NCI-H226 (cell line): Measurements from ENCODE around the gene MZB1.
"Not testable (repeated sequence)": the region's sequence is repeated elsewhere in the genome, so short reads cannot be mapped to it uniquely, and the experiment has no call there.

Source experiments
- DNase-seq: peaks from one replicate; pipeline ENCODE4 v3.0.0-alpha.2; 2015

MZB1 gene

GRCh38 chr5:139391570-139392323 lies 2.0 kb upstream of the MZB1 start:
- peak; percentile 88 for DNase-seq

- DNase-seq = no peak
These were observed 1.2 kb upstream of the MZB1 start for GRCh38 chr5:139390639-139391569.

DNA sequence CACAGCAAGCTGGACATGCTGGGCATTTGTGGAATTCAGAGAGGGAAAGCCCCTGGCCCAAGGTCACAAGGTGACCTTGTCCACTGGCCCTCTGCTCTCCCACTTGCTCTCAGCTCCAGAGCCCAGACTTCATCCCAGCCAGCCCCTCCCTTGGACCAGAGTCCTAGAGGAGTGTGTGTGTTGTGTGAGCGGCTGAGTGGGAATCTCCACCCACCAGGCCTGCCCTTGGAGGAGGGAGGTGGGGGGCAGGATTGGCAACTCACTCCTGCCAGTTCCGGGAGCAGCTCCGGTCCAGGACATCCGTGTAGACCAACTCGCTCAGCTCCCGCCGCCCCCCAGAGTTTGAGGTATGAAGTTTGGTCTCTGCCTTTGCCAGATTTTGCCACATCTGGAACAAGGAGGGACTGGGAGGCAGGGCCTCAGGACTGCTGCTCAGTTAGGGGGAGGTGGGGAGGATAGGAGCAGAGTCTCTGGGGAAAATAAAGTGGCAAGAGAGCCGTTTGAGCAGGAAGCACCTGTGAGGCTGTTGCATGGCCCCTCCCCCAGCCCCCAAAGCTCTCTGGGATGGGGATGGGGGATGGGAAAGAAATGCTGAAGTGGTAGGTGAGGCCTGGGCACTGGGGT lies 1.4 kb downstream of the MZB1 start:
- DNase-seq = peak; percentile 29

DNA sequence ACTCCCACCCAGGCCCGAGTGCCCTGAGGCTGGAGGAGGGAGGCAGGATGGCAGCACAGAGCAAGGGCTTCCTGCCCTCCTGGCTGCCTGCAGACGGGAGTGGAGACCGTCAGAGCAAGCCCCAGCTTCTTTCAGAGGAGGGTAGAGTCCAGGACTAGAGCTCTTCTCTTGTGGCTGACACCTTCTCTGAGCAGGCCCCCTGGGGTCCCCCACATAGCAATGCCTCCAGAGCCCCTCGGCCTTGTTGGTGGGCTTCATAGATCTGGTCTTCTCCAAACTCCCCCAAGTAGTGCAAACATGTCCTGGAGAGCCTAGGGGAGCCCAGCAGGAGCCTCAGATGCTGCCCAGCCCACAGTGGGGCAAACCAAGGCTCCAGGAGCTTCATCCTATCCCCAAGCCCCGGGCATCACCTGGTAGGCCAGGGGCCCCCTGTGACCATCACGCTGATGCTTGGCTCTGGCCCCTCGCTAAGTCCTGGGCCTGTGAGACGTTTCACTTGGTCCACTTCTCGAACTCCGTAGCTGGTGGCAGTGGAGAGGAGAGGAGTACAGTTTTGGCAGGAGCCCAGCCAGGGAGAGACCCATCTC lies 2.0 kb downstream of the MZB1 start:
- peak; percentile 7 for DNase-seq

- not testable (repeated sequence) for DNase-seq
These were observed 2.8 kb downstream of the MZB1 start for GRCh38 chr5:139386956-139387355.

DNA sequence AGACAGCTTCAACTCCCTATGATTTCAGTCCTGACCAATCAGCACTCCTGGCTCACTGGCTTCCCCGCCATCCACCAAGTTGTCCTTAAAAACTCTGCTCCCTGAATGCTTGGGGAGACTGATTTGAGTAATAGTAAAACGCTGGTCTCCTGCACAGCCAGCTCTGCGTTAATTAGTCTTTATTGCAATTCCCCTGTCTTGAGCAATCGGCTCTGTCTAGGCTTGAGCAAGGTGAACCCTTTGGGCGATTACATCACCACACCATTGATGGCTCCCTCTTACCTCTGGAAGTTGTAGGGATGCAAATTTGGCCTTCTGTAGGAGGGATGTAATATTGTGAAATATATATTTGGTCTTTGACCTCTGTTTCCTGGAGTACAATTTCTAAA lies 3.7 kb downstream of the MZB1 start:
- no peak for DNase-seq

GRCh38 chr5:139385061-139386049 lies 4.4 kb downstream of the MZB1 start:
- no peak for DNase-seq

- DNase-seq = no peak
These were observed 5.1 kb downstream of the MZB1 start for GRCh38 chr5:139384591-139385051.

- no peak for DNase-seq
These were observed 5.6 kb downstream of the MZB1 start for GRCh38 chr5:139383993-139384590.

GRCh38 chr5:139383275-139383992 lies 6.3 kb downstream of the MZB1 start, which contains the start of gene SLC23A1:
SLC23A1 (minus strand) TSS chr5:139383297; CDS start chr5:139383253, 44 bp downstream.
- DNase-seq = no peak

DNA sequence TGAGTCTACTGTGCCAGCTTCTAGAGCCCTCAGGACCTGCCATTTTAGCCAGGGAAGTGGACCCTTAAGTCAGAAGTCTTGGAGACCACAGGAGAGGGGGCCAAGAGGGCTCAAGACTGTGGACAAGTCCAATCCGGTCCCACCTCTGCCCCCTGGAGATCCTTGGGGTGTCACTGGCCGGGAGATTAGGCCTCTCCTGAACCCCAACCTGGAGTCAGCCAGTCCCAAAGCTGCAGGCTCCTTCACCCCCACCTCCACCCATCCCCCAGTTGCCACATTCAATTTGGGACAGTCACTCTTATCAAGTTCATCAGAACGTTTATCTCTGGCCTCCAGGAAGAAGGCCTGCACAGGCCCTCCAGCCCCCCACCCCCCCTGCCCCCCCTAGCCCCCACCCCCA lies 6.9 kb downstream of the MZB1 start:
- no peak for DNase-seq

GRCh38 chr5:139381837-139382761 lies 7.6 kb downstream of the MZB1 start:
- no peak for DNase-seq

DNA sequence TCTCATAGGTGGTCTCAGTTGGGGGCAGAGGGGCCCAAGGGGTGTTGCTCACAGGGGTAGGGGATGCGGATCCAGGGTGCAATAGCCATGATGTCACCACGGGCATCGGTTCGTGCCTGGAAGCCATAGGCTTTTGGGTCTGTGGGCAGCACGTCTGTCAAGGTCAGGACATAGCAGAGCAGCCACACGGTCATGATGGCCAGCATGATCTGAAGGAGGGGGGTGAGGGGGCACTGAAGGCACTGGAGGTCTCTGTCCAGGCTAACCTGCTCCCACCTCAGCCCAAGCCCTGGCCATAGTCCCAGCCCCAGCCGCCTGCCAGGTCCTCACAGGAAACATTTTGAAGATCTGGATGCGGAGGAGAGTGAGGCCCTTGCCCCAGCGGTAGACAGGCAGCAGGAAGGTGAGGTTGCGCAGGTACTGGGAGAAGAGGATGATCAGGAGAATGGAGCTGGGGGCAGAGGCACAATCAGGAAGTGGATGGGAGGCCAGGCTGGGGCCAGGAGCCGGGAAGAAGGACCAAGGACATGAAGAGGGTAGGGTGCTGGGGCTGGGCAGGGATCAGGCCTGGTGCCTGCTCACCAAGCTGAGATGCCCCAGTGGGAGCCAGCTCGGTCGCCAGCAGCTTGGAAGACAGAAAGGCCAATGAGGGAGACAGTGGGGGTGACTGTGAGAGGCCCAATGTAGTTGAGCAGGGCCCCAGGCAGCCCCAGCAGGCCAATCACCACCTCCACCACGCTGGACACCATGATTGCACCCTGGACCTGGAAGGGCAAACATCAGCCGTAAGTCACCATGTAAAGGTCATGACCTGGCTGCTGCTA lies 9.9 kb downstream of the MZB1 start:
- no peak for DNase-seq

- DNase-seq = no peak
These were observed 10.8 kb downstream of the MZB1 start for GRCh38 chr5:139378941-139379361.

DNA sequence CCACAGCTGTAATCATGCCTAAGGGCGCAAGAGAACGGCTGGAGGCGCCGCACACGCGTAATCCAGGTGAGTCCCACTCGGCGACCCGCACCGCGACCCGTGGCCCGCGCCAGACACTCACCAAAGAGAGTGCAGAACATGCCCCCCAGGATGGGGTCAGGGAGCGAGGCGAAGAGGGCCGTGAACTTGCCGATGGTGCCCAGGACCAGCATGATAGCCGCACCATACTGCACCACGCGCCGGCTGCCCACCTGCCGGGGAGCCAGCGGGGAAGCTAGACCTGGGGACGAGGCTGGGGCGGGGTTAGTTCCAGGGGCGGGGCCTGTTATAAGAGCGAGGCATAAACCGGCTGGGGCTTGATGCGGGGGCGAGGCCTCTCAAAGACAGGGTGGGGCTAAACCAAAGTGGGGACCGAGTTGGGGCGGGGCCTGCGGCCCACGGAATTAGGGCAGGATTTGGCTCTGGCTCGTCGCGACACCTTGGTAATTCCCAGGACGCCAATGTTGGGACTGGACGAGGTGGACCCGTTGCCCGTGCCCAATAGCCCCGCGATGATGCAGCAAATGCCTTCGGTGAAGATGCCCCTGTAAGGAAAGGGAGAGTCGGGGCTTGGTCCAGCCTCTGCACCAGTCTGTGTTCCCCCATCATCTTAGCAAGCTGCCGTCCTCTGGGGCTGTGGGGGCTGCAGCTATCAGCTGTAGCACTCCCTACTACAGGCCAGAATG lies 11.4 kb downstream of the MZB1 start:
- no peak for DNase-seq

DNA sequence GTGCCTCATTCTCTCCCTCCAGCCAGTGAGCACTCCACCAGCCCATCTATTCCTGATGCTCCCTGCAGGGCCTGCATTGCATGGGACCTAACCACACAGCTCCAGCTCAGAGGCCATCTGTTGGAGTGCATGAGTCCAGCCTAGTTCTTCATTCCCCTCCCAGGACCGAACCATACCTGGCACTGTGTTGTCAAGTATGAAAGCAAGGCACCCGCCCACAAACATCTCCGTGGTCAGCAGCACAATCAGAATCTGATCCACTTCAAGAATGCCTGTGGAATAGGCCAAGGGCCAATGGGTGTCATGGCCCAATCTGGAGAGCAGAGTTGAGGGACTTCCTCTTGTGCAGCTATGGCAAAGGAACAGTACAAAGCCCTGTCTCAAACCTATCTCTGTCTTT lies 12.5 kb downstream of the MZB1 start:
- no peak for DNase-seq

DNA sequence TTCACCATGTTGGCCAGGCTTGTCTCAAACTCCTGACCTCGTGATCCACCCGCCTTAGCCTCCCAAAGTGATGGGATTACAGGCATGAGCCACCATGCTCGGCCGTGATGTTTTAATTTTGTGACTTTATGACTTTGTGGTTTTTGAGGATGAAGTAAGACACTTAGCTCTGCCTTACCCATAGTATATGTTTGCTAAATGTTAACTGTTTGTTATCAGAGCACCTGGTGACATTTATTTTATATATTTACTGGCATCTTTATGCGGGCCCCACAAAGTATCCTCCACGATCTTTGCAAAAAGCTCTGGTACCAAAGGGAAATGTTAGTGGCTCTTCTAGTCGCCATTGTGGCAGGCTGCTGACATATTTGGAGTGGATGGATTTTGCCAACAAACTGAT lies 13.3 kb downstream of the MZB1 start:
- no peak for DNase-seq

DNA sequence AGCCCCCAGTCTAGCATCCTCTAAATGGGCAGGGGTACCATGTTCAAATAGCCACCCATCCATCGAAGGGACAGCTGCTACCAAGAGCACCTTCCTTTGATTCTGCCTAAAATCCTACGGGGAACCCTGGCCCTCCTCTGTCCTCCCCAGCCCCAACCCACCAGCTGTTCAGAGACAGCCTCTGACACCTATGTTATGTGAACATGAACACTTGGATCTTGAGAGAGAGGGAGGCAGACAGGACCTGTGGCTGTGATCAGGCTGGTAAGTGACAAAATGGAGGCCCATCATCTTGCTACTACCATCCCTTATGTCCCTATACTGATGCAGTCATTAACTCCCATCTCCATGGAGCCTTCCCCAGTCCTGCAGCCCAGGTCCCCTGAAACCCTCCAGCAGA lies 14.8 kb downstream of the MZB1 start:
- no peak for DNase-seq
